CD4-positive, alpha-beta T cell (primary cell): ENCODE measurements around the gene FA2H. TPM values are rescaled to one million over a fixed set of nuclear protein-coding genes. Genes with fewer than 3 reads are reported as not detected.

Source experiments
- ATAC-seq: fragments of 200-7000 bp; cut with Tn5 transposase; one replicate; pipeline ENCODE4 v1.10.0; 2022; ENCODE audit warnings: mild to moderate bottlenecking; ENCODE audit not compliant: poor library complexity
- CTCF ChIA-PET: fragments of 350-600 bp; sonication (Branson Sonifier 250); formaldehyde crosslinking; loops from one replicate; lab custom pipeline; 2021; ENCODE audit warnings: antibody characterized with exemption, inconsistent platforms; lab: Charles Lee
- POLR2A ChIA-PET: fragments of 350-600 bp; sonication (Branson Sonifier 250); formaldehyde crosslinking; loops from one replicate; lab custom pipeline; 2021; ENCODE audit warnings: antibody characterized with exemption, inconsistent platforms; lab: Charles Lee
- DNase-seq, 14 experiments: peaks; one replicate each; pipeline ENCODE4 v3.0.0-alpha.2; 2013 to 2020; ENCODE audit warnings: mixed read lengths in 2 of 14
- H3K27ac ChIP-seq, 2 donors: one replicate each; pipeline versions ENCODE4 v1.5.1 to v1.7.0; 2013; ENCODE audit warnings: low read length in 2 of 2, low read depth in 1 of 2, mild to moderate bottlenecking in 1 of 2
- H3K27me3 ChIP-seq, 2 experiments: 1 replicate in 1 of 2; 2 replicates in 1 of 2; pipeline versions ENCODE4 v1.6.1 to v1.7.0; 2013; ENCODE audit warnings: low read length in 2 of 2, control low read depth in 1 of 2, mild to moderate bottlenecking in 1 of 2, moderate library complexity in 1 of 2; ENCODE audit not compliant: insufficient read depth in 2 of 2, control insufficient read depth in 1 of 2
- H3K36me3 ChIP-seq: one replicate; pipeline ENCODE4 v1.6.1; 2013; ENCODE audit warnings: low read length, control low read depth; ENCODE audit not compliant: insufficient read depth
- H3K4me1 ChIP-seq: one replicate; pipeline ENCODE4 v1.6.1; 2013; ENCODE audit warnings: low read length, control low read depth; ENCODE audit not compliant: insufficient read depth
- H3K4me3 ChIP-seq: one replicate; pipeline ENCODE4 v1.5.1; 2013; ENCODE audit warnings: mild to moderate bottlenecking, low read length, moderate library complexity
- H3K9me3 ChIP-seq, 2 experiments: 1 replicate in 1 of 2; 2 replicates in 1 of 2; pipeline versions ENCODE4 v1.6.1 to v1.7.0; 2013; ENCODE audit warnings: low read length in 2 of 2, mild to moderate bottlenecking in 2 of 2, control low read depth in 1 of 2, moderate library complexity in 1 of 2; ENCODE audit not compliant: control insufficient read depth in 1 of 2, insufficient read depth in 1 of 2
- H3K27ac Mint-ChIP-seq: one replicate; pipeline ENCODE4 v1.8.0; 2020; ENCODE audit warnings: mixed read lengths
- H3K27me3 Mint-ChIP-seq: one replicate; pipeline ENCODE4 v1.8.0; 2021; ENCODE audit warnings: mixed read lengths
- H3K36me3 Mint-ChIP-seq: one replicate; pipeline ENCODE4 v1.8.0; 2021; ENCODE audit warnings: low read depth, mixed read lengths
- H3K4me1 Mint-ChIP-seq: one replicate; pipeline ENCODE4 v1.8.0; 2021; ENCODE audit warnings: low read depth, mixed read lengths
- H3K4me3 Mint-ChIP-seq: one replicate; pipeline ENCODE4 v1.8.0; 2020; ENCODE audit warnings: mild to moderate bottlenecking, mixed read lengths
- H3K9me3 Mint-ChIP-seq: one replicate; pipeline ENCODE4 v1.8.0; 2020; ENCODE audit warnings: mixed read lengths
- CTCF ChIP-seq: fragments of 200-600 bp; IDR thresholded peaks from one replicate; pipeline ENCODE4 v1.8.0; 2022; ENCODE audit warnings: antibody characterized with exemption, mild to moderate bottlenecking
- intact Hi-C, 2 experiments: fragments of 100-400 bp; cut with DNase I in 1 of 2; cut with micrococcal nuclease in 1 of 2; formaldehyde crosslinking; loops; one replicate each; pipeline versions ENCODE4 v1.15.1 to v1.9.0; 2023 to 2025; cut with DNase I, micrococcal nuclease
- total RNA-seq, 174 experiments: library from RNA in 2 of 174; stranded (reverse) in 2 of 174; gene quantifications; one replicate each; pipeline ENCODE4 v1.2.3 and lab custom pipeline; 2021 to 2026

Gene FA2H
- total RNA-seq, 2 experiments from 2014 or later: not detected

GRCh38 chr16:74734361-74735161 lies 40.1 kb downstream of the FA2H start:
- no peaks in the 10 kb centered on the region for H3K27me3 Mint-ChIP-seq
- H3K36me3 Mint-ChIP-seq: no peaks in the 10 kb centered on the region
- no peak overlapping the region for H3K4me3 Mint-ChIP-seq
- ATAC-seq (no peak), DNase-seq (no peak)
- no peak overlapping the region for H3K27ac Mint-ChIP-seq
- TF ChIP-seq CTCF: no peak
- intact Hi-C loops: no loop called here
- Histone ChIP-seq H3K27ac (no peak overlapping the region), H3K4me1 (peaks cover 8% of the 10 kb centered on the region), H3K36me3 (no peaks in the 10 kb centered on the region), H3K9me3 (peaks cover 0 to 5% of the 10 kb centered on the region in 2 experiments), H3K27me3 (no peaks in the 10 kb centered on the region), H3K4me3 (no peak overlapping the region)
- no peaks in the 10 kb centered on the region for H3K9me3 Mint-ChIP-seq
- POLR2A ChIA-PET: no interaction called here
- H3K4me1 Mint-ChIP-seq: peaks cover 10% of the 10 kb centered on the region
- CTCF ChIA-PET: no interaction called here

- Histone ChIP-seq H3K27me3 (no peaks in the 10 kb centered on the region), H3K9me3 (peaks cover 0 to 5% of the 10 kb centered on the region in 2 experiments), H3K4me1 (peaks cover 8% of the 10 kb centered on the region), H3K4me3 (no peak overlapping the region), H3K27ac (no peak overlapping the region), H3K36me3 (no peaks in the 10 kb centered on the region)
- ChIA-PET CTCF (no interaction called here), POLR2A (no interaction called here)
- Mint-ChIP-seq H3K4me3 (no peak overlapping the region), H3K27me3 (no peaks in the 10 kb centered on the region), H3K27ac (no peak overlapping the region), H3K9me3 (no peaks in the 10 kb centered on the region), H3K36me3 (no peaks in the 10 kb centered on the region), H3K4me1 (peaks cover 10% of the 10 kb centered on the region)
- ATAC-seq (no peak), DNase-seq (no peak)
- intact Hi-C loops: no loop called here
- no peak for TF ChIP-seq CTCF
These were observed 41.8 kb downstream of the FA2H start for GRCh38 chr16:74732707-74733350.

- ChIA-PET POLR2A (no interaction called here), CTCF (no interaction called here)
- peaks cover 8% of the 10 kb centered on the region for H3K4me1 ChIP-seq
- ATAC-seq (no peak), DNase-seq (no peak)
- peaks cover 2% of the 10 kb centered on the region for H3K9me3 Mint-ChIP-seq
- peaks cover 0 to 1% of the 10 kb centered on the region in 2 experiments for H3K27me3 ChIP-seq
- H3K27ac ChIP-seq: no peak overlapping the region
- no peak for TF ChIP-seq CTCF
- H3K4me1 Mint-ChIP-seq: peaks cover 10% of the 10 kb centered on the region
- H3K9me3 ChIP-seq: peaks cover 5 to 11% of the 10 kb centered on the region in 2 experiments
- intact Hi-C loops: no loop called here
- H3K36me3 Mint-ChIP-seq: no peaks in the 10 kb centered on the region
- no peak overlapping the region for H3K4me3 ChIP-seq
- no peak overlapping the region for H3K27ac Mint-ChIP-seq
- no peak overlapping the region for H3K4me3 Mint-ChIP-seq
- H3K36me3 ChIP-seq: no peaks in the 10 kb centered on the region
- no peaks in the 10 kb centered on the region for H3K27me3 Mint-ChIP-seq
These were observed 42.7 kb downstream of the FA2H start for GRCh38 chr16:74731853-74732477.
